HS-5 (cell line): Measurements from ENCODE around the gene EVA1A.

Experiments used
- DNase-seq: peaks from one replicate; pipeline ENCODE4 v3.0.0-alpha.2; 2012; ENCODE audit warnings: low read depth

EVA1A gene

GRCh38 chr2:75447176-75447575, 113.6 kb downstream of the EVA1A start:
- no peak for DNase-seq
